Stimulated activated effector memory CD8-positive, alpha-beta T cell treated with anti-CD3 and anti-CD28 coated beads, Interleukin-12 subunit alpha, Interleukin-12 subunit beta, amount 100 ng/mL, for 72 hours (primary cell): ENCODE results near the gene DOP1B.
A peak's percentile ranks its signal among the peaks of the same experiment; 100 is the strongest.

Experiments
- ATAC-seq: fragments of 150-1000 bp; cut with Tn5 transposase; 2 replicates; pipeline ENCODE4 v1.10.0; 2021
- DNase-seq, 2 donors: peaks; one replicate each; pipeline ENCODE4 v3.0.0; 2021 to 2022; ENCODE audit warnings: low spot score in 2 of 2
- H3K27ac Mint-ChIP-seq: one replicate; pipeline ENCODE4 v1.8.0; 2022; ENCODE audit warnings: mild to moderate bottlenecking, mixed read lengths
- H3K36me3 Mint-ChIP-seq: one replicate; pipeline ENCODE4 v1.8.0; 2022; ENCODE audit warnings: mild to moderate bottlenecking, mixed read lengths
- H3K4me1 Mint-ChIP-seq: one replicate; pipeline ENCODE4 v1.8.0; 2022; ENCODE audit warnings: mixed read lengths
- H3K4me3 Mint-ChIP-seq: one replicate; pipeline ENCODE4 v1.8.0; 2022; ENCODE audit warnings: mild to moderate bottlenecking, mixed read lengths
- H3K9me3 Mint-ChIP-seq: one replicate; pipeline ENCODE4 v1.8.0; 2022; ENCODE audit warnings: mixed read lengths

Gene DOP1B, protein sequence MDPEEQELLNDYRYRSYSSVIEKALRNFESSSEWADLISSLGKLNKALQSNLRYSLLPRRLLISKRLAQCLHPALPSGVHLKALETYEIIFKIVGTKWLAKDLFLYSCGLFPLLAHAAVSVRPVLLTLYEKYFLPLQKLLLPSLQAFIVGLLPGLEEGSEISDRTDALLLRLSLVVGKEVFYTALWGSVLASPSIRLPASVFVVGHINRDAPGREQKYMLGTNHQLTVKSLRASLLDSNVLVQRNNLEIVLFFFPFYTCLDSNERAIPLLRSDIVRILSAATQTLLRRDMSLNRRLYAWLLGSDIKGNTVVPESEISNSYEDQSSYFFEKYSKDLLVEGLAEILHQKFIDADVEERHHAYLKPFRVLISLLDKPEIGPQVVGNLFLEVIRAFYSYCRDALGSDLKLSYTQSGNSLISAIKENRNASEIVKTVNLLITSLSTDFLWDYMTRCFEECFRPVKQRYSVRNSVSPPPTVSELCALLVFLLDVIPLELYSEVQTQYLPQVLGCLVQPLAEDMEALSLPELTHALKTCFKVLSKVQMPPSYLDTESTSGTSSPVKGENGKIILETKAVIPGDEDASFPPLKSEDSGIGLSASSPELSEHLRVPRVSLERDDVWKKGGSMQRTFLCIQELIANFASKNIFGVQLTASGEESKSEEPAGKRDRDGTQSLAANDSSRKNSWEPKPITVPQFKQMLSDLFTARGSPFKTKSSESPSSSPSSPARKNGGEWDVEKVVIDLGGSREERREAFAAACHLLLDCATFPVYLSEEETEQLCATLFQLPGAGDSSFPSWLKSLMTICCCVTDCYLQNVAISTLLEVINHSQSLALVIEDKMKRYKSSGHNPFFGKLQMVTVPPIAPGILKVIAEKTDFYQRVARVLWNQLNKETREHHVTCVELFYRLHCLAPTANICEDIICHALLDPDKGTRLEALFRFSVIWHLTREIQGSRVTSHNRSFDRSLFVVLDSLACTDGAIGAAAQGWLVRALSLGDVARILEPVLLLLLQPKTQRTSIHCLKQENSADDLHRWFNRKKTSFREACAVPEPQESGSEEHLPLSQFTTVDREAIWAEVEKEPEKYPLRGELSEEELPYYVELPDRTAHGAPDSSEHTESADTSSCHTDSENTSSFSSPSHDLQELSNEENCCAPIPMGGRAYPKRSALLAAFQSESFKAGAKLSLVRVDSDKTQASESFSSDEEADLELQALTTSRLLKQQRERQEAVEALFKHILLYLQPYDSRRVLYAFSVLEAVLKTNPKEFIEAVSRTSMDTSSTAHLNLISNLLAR (N-terminal part only)

DNA sequence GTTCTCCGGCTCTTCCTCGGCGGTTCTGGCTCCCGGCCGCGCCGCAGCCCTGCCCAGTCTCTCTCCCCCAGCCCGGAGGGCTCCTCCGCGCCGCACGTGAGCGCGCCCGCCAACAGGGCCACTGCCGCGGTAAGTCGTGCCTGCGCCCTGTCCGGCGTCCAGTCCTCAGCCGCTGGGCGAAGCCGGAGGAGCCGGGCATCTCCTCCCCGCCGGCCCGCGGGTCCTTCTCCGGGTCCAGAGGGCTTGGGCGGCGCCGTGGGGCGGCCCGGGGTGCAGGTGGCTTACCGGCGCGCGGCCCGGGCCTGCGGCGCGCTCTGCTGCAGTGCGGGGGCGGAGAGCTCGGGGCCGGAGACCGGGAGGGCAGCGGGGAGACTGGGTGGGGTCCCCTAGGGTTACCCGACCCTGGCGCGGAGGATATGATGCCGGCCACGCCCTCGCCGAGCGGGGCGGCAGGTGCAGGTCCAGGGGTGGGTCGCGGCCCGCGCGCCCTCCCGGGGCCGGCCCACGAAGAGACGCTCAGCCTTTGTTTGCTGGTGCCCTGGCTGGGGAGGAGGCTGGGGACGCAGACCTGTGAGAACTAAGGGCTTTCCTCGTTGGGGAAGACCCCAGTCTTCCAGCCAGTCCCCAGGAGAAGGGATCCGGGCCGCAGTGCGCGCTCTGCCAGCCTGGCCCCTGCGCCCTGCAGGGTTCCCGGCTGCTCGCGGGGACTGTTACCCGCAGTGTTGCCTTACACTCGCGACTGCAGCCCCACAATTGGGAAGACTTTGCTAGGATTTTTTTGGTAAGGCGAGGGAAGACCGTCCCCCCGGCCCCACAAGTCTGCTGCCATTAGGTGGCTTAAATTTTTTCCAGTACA, at the start of gene DOP1B:
TSS of gene DOP1B (plus strand) at position 10 of the 856 bp plus-strand sequence. CDS start 7,910 bp downstream, outside the sequence.
- Mint-ChIP-seq H3K27ac (peak within 1 kb of the TSS; percentile 32), H3K9me3 (no peaks in the 10 kb centered on the region), H3K36me3 (peaks cover 5% of the 10 kb centered on the region), H3K4me3 (peak within 1 kb of the TSS; percentile 73), H3K4me1 (peaks cover 24% of the 10 kb centered on the region)
- ATAC-seq (peak; percentile 36), DNase-seq (no peak)

DNA sequence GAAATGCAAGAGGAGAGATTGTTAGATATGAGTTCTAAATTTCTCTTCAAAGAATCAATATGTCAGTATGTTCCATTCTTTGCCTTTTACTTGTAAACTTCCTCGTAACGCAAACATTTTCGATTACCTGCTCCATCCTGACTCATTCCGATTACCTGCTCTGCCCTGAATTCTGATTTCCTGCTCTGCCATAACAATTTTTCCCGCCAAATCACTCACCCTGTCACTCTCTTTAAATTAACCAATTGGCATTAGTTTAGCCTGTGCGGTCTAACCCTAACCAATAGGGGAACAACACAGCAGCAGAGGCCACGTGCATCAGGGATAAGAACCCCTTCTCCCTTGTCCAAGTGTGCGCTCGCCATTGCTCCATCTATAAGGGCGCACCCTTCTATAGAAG, 46.8 kb upstream of the DOP1B start:
- DNase-seq (no peak), ATAC-seq (no peak)
- no peak overlapping the region for H3K4me3 Mint-ChIP-seq
- peaks cover 13% of the 10 kb centered on the region for H3K36me3 Mint-ChIP-seq
- peaks cover 12% of the 10 kb centered on the region for H3K4me1 Mint-ChIP-seq
- H3K9me3 Mint-ChIP-seq, result no peaks in the 10 kb centered on the region
- H3K27ac Mint-ChIP-seq, result no peak overlapping the region

GRCh38 chr21:36111238-36111637, 45.4 kb upstream of the DOP1B start:
- Mint-ChIP-seq H3K4me3 (no peak overlapping the region), H3K27ac (no peak overlapping the region), H3K9me3 (no peaks in the 10 kb centered on the region), H3K4me1 (peaks cover 7% of the 10 kb centered on the region), H3K36me3 (peaks cover 13% of the 10 kb centered on the region)
- ATAC-seq (no peak), DNase-seq (no peak)

DNA sequence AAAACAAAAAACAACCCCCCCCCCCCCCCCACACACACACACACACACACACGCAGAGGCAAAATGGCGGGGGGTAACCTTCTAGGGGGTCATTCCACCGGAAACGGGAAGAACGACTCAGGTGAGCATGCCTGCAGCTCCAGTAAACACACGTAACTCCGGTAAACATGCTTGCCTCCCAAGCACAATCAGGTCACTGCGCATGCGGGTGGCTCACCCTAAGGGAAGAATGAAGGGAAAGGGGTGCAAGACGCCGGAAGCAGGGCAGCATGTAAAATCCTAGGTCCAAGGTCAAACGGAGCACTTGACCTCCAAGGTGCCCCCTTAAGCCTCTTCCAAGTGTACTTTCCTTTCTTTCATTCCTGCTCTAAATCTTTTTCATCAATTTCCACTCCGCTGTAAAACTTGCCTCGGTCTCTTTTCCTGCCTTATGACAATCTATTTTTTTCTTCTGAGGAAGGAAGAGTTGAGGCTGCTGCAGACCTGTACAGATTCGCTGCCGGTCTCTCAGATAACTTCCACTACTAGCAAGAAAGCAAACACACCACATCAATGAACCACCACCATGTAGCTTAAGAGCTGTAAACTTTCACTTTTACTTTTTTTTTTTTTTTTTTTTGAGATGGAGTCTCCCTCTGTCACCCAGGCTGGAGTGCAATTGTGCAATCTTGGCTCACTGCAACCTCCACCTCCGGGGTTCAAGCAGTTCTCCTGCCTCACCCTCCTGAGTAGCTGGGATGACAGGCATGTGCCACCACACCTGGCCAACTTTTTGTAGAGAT, 42.8 kb upstream of the DOP1B start:
- peak; percentile 55 for ATAC-seq
- H3K9me3 Mint-ChIP-seq, result no peaks in the 10 kb centered on the region
- peak overlapping the region; percentile 38 for H3K27ac Mint-ChIP-seq
- peak overlapping the region; percentile 65 for H3K4me3 Mint-ChIP-seq
- DNase-seq, result peak in 1 of 2 donors; percentile 83
- H3K36me3 Mint-ChIP-seq, result peaks cover 13% of the 10 kb centered on the region
- H3K4me1 Mint-ChIP-seq, result peaks cover 7% of the 10 kb centered on the region

DNA sequence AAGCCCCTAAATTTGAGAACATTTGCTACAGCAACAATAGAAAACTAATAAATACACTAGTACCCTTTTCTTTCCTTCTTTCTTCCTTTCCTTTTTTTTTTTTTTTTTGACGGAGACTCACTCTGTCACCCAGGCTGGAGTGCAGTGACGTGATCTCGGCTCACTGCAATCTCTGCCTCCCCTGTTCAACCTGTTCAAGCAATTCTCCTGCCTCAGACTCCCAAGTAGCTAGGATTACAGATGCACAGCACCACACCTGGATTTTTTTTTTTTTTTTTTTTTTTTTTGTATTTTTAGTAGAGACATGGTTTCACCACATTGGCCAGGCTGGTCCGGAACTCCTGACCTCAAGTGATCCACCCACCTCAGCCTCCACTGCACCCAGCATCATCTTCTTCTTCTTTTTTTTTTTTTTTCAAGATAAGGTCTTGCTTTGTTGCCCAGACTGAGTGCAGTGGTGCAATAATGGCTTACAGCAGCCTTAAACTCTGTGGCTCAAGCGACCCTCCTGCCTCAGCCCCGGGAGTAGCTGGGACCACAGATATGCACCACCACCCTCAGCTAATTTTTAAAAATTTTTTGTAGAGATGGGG, 41.4 kb upstream of the DOP1B start:
- Mint-ChIP-seq H3K9me3 (no peaks in the 10 kb centered on the region), H3K4me3 (no peak overlapping the region), H3K27ac (no peak overlapping the region), H3K36me3 (peaks cover 13% of the 10 kb centered on the region), H3K4me1 (peaks cover 7% of the 10 kb centered on the region)
- DNase-seq (no peak), ATAC-seq (no peak)

DNA sequence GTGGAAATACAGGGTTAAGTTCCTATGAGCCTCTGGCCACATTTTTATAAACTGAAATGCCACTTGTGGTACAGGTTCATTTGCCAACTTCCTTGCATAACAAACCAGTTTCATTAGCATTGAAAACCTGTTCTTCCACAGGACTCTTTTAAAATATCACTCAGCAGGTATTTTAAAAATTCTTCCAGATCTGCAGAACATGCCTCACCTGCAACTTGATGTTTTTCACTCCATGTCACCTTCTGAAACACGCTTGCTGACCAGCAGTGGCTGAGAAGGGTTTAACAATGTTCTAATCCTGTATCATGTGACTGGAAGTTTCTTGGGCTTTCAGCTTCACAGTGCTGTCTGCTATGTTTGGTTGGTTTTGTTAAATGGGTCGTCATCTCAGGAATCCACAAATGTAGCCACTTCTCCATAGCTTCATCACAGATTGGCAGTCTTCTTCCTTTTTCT, 39.3 kb upstream of the DOP1B start:
- Mint-ChIP-seq H3K9me3 (no peaks in the 10 kb centered on the region), H3K36me3 (peaks cover 13% of the 10 kb centered on the region), H3K27ac (no peak overlapping the region), H3K4me3 (no peak overlapping the region), H3K4me1 (peaks cover 7% of the 10 kb centered on the region)
- DNase-seq (no peak), ATAC-seq (no peak)

DNA sequence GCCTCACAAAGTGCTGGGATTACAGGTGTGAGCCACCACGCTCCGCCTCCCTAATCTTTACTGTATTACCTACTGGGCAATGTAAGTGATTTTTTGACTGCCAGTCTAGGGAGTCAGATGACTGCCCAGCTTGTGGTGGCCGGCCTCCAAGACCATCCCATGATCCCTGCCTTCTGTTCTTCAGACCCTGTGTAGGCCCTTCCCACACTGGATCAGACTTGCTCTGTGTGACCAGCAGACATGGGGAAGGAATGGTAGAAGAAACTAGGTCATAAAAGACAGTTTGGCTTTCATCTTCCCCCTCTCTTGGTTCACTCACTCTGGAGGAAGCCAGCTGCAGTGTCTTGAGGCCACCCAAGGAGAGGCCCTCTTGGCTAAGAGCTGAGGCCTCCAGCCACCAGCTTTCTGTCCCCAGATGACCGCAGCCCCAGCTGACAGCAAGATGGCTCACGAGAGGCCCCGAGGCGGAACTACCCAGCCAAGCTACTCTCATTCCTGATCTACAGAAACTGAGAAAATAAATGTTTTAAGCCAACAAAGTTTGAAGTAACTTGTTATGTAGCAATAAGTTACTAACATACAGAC, 36.2 kb upstream of the DOP1B start:
- Mint-ChIP-seq H3K27ac (no peak overlapping the region), H3K36me3 (no peaks in the 10 kb centered on the region), H3K4me1 (no peaks in the 10 kb centered on the region), H3K9me3 (no peaks in the 10 kb centered on the region), H3K4me3 (no peak overlapping the region)
- no peak for DNase-seq
- no peak for ATAC-seq

GRCh38 chr21:36122977-36123376, 33.6 kb upstream of the DOP1B start:
- H3K4me3 Mint-ChIP-seq, result no peak overlapping the region
- no peaks in the 10 kb centered on the region for H3K9me3 Mint-ChIP-seq
- H3K36me3 Mint-ChIP-seq, result no peaks in the 10 kb centered on the region
- no peaks in the 10 kb centered on the region for H3K4me1 Mint-ChIP-seq
- DNase-seq (no peak), ATAC-seq (no peak)
- H3K27ac Mint-ChIP-seq, result no peak overlapping the region

GRCh38 chr21:36124395-36124794, 32.2 kb upstream of the DOP1B start:
- peaks cover 6% of the 10 kb centered on the region for H3K4me1 Mint-ChIP-seq
- H3K4me3 Mint-ChIP-seq, result no peak overlapping the region
- H3K9me3 Mint-ChIP-seq, result no peaks in the 10 kb centered on the region
- DNase-seq, result no peak
- H3K27ac Mint-ChIP-seq, result no peak overlapping the region
- H3K36me3 Mint-ChIP-seq, result no peaks in the 10 kb centered on the region
- ATAC-seq, result no peak

DNA sequence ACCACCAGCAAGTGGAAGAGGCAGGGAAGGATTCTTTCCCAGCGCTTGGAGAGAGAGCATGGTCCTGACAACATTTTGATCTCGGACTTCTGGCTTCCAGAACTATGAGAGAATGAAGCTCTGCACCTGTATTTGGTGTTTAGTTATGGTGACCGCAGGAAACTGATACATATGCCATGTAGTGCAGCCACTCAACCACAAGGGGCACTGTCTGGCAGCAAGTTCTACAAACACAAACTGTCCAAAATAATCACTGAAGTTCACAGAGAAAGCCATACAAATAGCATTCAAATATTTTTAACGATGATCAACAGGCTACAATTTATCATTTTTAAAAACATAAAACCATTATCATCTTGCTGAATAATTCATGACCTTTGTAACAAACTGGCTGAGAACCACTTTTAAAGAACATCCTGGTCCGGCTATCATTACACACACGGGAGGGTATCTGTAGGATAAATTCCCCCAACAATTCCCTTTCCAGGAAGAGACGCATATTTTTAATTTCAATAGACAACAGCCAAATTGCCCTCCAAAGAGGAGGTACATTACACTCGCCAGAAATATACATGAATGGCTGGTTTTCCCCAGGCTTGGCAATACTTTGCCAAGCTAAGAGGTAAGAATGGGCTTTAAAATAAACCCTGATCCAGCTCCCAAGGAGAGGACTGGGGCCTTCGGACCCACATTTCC, 31.0 kb upstream of the DOP1B start:
- Mint-ChIP-seq H3K9me3 (no peaks in the 10 kb centered on the region), H3K4me3 (no peak overlapping the region), H3K27ac (no peak overlapping the region), H3K36me3 (no peaks in the 10 kb centered on the region), H3K4me1 (peaks cover 12% of the 10 kb centered on the region)
- ATAC-seq, result no peak
- peak; percentile 26 to 69 for DNase-seq

DNA sequence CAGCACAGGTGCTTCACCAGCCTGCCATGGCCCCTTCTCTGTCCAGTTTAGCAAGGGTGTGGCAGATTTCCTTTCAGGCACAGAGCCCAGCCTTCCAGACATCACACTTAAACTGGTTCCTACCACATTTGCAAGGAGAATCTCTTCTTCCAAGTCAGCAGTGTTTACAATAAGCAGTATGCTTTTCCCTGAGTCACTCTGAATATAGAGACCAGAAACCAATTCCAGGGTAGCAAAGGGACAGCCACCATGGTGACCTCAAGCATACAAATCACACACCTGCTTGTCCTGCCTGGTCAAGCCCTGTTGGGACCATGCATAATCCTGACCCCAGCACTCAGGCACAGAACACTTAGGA, 30.4 kb upstream of the DOP1B start:
- no peak overlapping the region for H3K27ac Mint-ChIP-seq
- peaks cover 14% of the 10 kb centered on the region for H3K4me1 Mint-ChIP-seq
- no peaks in the 10 kb centered on the region for H3K9me3 Mint-ChIP-seq
- H3K4me3 Mint-ChIP-seq, result no peak overlapping the region
- DNase-seq (no peak), ATAC-seq (no peak)
- no peaks in the 10 kb centered on the region for H3K36me3 Mint-ChIP-seq

DNA sequence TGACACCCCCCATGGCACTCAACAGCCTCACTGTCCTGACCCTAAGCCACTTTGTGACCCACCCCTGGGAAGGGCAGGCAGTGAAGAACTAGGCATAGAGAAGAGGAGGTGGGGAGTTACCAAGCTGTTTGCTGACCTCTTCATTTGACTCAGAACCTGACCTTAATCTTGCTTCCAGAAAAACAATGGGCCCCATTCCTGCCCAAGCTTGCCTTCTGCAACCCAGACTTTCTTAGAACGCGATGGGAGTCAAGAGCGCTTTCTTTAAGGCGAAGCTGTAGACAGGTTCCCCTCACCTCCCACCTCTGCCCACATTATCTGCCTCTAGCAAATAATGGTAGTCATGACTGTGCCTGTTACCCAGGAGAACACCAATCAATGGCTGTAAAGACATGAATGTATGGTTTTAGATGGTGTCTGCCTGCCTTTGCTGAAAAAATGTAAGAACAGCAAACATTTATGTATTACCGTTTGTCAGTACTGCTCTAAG, 30.0 kb upstream of the DOP1B start:
- Mint-ChIP-seq H3K27ac (peak overlapping the region; percentile 43), H3K4me3 (no peak overlapping the region), H3K9me3 (no peaks in the 10 kb centered on the region), H3K4me1 (peaks cover 14% of the 10 kb centered on the region), H3K36me3 (no peaks in the 10 kb centered on the region)
- DNase-seq (no peak), ATAC-seq (no peak)
